ENCODE results near the gene FAM13C.
"Not testable (repeated sequence)": the region's sequence is repeated elsewhere in the genome, so short reads cannot be mapped to it uniquely, and the experiment has no call there.

Gene FAM13C

GRCh38 chr10:59362144-59362958, at the start of gene FAM13C:
Gene FAM13C (minus strand): TSS chr10:59362549. CDS start chr10:59362460, 89 bp downstream.
- Mint-ChIP-seq H3K27ac (no peak within 1 kb of the TSS), H3K36me3 (no peaks in the 10 kb centered on the region), H3K9me3 (no peaks in the 10 kb centered on the region), H3K4me3 (peak within 1 kb of the TSS; percentile 35), H3K4me1 (no peaks in the 10 kb centered on the region)
- peak; percentile 70 for ATAC-seq
- DNase-seq (ENCODE audit: low spot score in 2 of 2): no peak

GRCh38 chr10:59405235-59405634, 42.9 kb upstream of the FAM13C start:
- Mint-ChIP-seq H3K36me3 (no peaks in the 10 kb centered on the region), H3K9me3 (peaks cover 6% of the 10 kb centered on the region), H3K27ac (no peak overlapping the region), H3K4me3 (no peak overlapping the region), H3K4me1 (no peaks in the 10 kb centered on the region)
- ATAC-seq (no peak), DNase-seq (ENCODE audit: low spot score in 2 of 2) (no peak)

- DNase-seq (ENCODE audit: low spot score in 2 of 2) (no peak), ATAC-seq (no peak)
- H3K4me1 Mint-ChIP-seq: no peaks in the 10 kb centered on the region
- H3K4me3 Mint-ChIP-seq: no peak overlapping the region
- H3K36me3 Mint-ChIP-seq: no peaks in the 10 kb centered on the region
- H3K9me3 Mint-ChIP-seq: peaks cover 9% of the 10 kb centered on the region
- no peak overlapping the region for H3K27ac Mint-ChIP-seq
Measured at GRCh38 chr10:59400214-59400613, 37.9 kb upstream of the FAM13C start.

- H3K9me3 Mint-ChIP-seq; ATAC-seq; DNase-seq (ENCODE audit: low spot score in 2 of 2); H3K4me3 Mint-ChIP-seq; H3K4me1 Mint-ChIP-seq; H3K27ac Mint-ChIP-seq; H3K36me3 Mint-ChIP-seq: not testable (repeated sequence)
Measured at GRCh38 chr10:59399329-59399728, 37.0 kb upstream of the FAM13C start.

GRCh38 chr10:59397961-59398360, 35.6 kb upstream of the FAM13C start:
- DNase-seq (ENCODE audit: low spot score in 2 of 2): no peak
- no peak overlapping the region for H3K4me3 Mint-ChIP-seq
- H3K9me3 Mint-ChIP-seq: peaks cover 9% of the 10 kb centered on the region
- H3K4me1 Mint-ChIP-seq: no peaks in the 10 kb centered on the region
- no peak for ATAC-seq
- H3K36me3 Mint-ChIP-seq: no peaks in the 10 kb centered on the region
- H3K27ac Mint-ChIP-seq: no peak overlapping the region

- DNase-seq (ENCODE audit: low spot score in 2 of 2): no peak
- Mint-ChIP-seq H3K27ac (no peak overlapping the region), H3K4me3 (no peak overlapping the region), H3K9me3 (peaks cover 9% of the 10 kb centered on the region), H3K4me1 (no peaks in the 10 kb centered on the region), H3K36me3 (no peaks in the 10 kb centered on the region)
- no peak for ATAC-seq
Measured at GRCh38 chr10:59395984-59396383, 33.6 kb upstream of the FAM13C start.

- ATAC-seq (no peak), DNase-seq (ENCODE audit: low spot score in 2 of 2) (no peak)
- Mint-ChIP-seq H3K27ac (no peak overlapping the region), H3K9me3 (no peaks in the 10 kb centered on the region), H3K4me3 (no peak overlapping the region), H3K36me3 (no peaks in the 10 kb centered on the region), H3K4me1 (no peaks in the 10 kb centered on the region)
Measured at GRCh38 chr10:59393349-59393748, 31.0 kb upstream of the FAM13C start.

GRCh38 chr10:59391060-59391459, 28.7 kb upstream of the FAM13C start:
- no peaks in the 10 kb centered on the region for H3K4me1 Mint-ChIP-seq
- no peak overlapping the region for H3K27ac Mint-ChIP-seq
- ATAC-seq: no peak
- no peak overlapping the region for H3K4me3 Mint-ChIP-seq
- no peak for DNase-seq (ENCODE audit: low spot score in 2 of 2)
- no peaks in the 10 kb centered on the region for H3K36me3 Mint-ChIP-seq
- no peaks in the 10 kb centered on the region for H3K9me3 Mint-ChIP-seq

- Mint-ChIP-seq H3K36me3 (no peaks in the 10 kb centered on the region), H3K4me1 (no peaks in the 10 kb centered on the region), H3K4me3 (no peak overlapping the region), H3K9me3 (peaks cover 3% of the 10 kb centered on the region), H3K27ac (no peak overlapping the region)
- ATAC-seq (no peak), DNase-seq (ENCODE audit: low spot score in 2 of 2) (no peak)
Measured at GRCh38 chr10:59388671-59388976, 26.3 kb upstream of the FAM13C start.

- Mint-ChIP-seq H3K4me1 (no peaks in the 10 kb centered on the region), H3K27ac (no peak overlapping the region), H3K36me3 (no peaks in the 10 kb centered on the region), H3K4me3 (no peak overlapping the region), H3K9me3 (peaks cover 3% of the 10 kb centered on the region)
- DNase-seq (ENCODE audit: low spot score in 2 of 2): no peak
- no peak for ATAC-seq
Measured at GRCh38 chr10:59387951-59388670, 25.8 kb upstream of the FAM13C start.

GRCh38 chr10:59384761-59385160, 22.4 kb upstream of the FAM13C start:
- ATAC-seq (no peak), DNase-seq (ENCODE audit: low spot score in 2 of 2) (no peak)
- H3K4me1 Mint-ChIP-seq: no peaks in the 10 kb centered on the region
- no peaks in the 10 kb centered on the region for H3K36me3 Mint-ChIP-seq
- no peak overlapping the region for H3K4me3 Mint-ChIP-seq
- H3K9me3 Mint-ChIP-seq: peaks cover 3% of the 10 kb centered on the region
- no peak overlapping the region for H3K27ac Mint-ChIP-seq

- DNase-seq (ENCODE audit: low spot score in 2 of 2) (no peak), ATAC-seq (no peak)
- H3K4me1 Mint-ChIP-seq: no peaks in the 10 kb centered on the region
Measured at GRCh38 chr10:59383908-59384307, 21.6 kb upstream of the FAM13C start.

GRCh38 chr10:59383436-59383835, 21.1 kb upstream of the FAM13C start:
- Mint-ChIP-seq H3K4me1 (no peaks in the 10 kb centered on the region), H3K4me3 (no peak overlapping the region), H3K27ac (no peak overlapping the region), H3K9me3 (peaks cover 3% of the 10 kb centered on the region), H3K36me3 (no peaks in the 10 kb centered on the region)
- ATAC-seq (no peak), DNase-seq (ENCODE audit: low spot score in 2 of 2) (no peak)

More at GRCh38 chr10:59383908-59384307, 21.6 kb upstream of the FAM13C start:
- no peaks in the 10 kb centered on the region for H3K36me3 Mint-ChIP-seq
- H3K4me3 Mint-ChIP-seq: no peak overlapping the region
- H3K9me3 Mint-ChIP-seq: peaks cover 3% of the 10 kb centered on the region
- no peak overlapping the region for H3K27ac Mint-ChIP-seq

- ATAC-seq (no peak), DNase-seq (ENCODE audit: low spot score in 2 of 2) (no peak)
- H3K9me3 Mint-ChIP-seq: peaks cover 3% of the 10 kb centered on the region
- no peak overlapping the region for H3K27ac Mint-ChIP-seq
- no peak overlapping the region for H3K4me3 Mint-ChIP-seq
- no peaks in the 10 kb centered on the region for H3K4me1 Mint-ChIP-seq
- H3K36me3 Mint-ChIP-seq: no peaks in the 10 kb centered on the region
Measured at GRCh38 chr10:59382831-59383295, 20.5 kb upstream of the FAM13C start.

- ATAC-seq (no peak), DNase-seq (ENCODE audit: low spot score in 2 of 2) (no peak)
- H3K9me3 Mint-ChIP-seq: peaks cover 3% of the 10 kb centered on the region
- H3K36me3 Mint-ChIP-seq: no peaks in the 10 kb centered on the region
- no peaks in the 10 kb centered on the region for H3K4me1 Mint-ChIP-seq
- H3K4me3 Mint-ChIP-seq: no peak overlapping the region
- H3K27ac Mint-ChIP-seq: no peak overlapping the region
Measured at GRCh38 chr10:59381687-59382086, 19.3 kb upstream of the FAM13C start.

- Mint-ChIP-seq H3K4me3 (no peak overlapping the region), H3K9me3 (peaks cover 3% of the 10 kb centered on the region), H3K27ac (no peak overlapping the region), H3K4me1 (no peaks in the 10 kb centered on the region), H3K36me3 (no peaks in the 10 kb centered on the region)
- no peak for DNase-seq (ENCODE audit: low spot score in 2 of 2)
- no peak for ATAC-seq
Measured at GRCh38 chr10:59376846-59377245, 14.5 kb upstream of the FAM13C start.

Measured in stimulated activated effector memory CD8-positive, alpha-beta T cell treated with anti-CD3 and anti-CD28 coated beads, Interleukin-12 subunit alpha, Interleukin-12 subunit beta, amount 100 ng/mL, for 72 hours (primary cell).